GM12874 (cell line): Measurements from ENCODE around the gene RPL10.

Experiments
- CTCF ChIP-seq: IDR thresholded peaks from 2 replicates; pipeline ENCODE4 v1.5.1; 2011; ENCODE audit warnings: low read depth, mild to moderate bottlenecking, control low read depth, low read length, moderate library complexity; ENCODE audit not compliant: insufficient read depth

Gene RPL10

GRCh38 chrX:154356596-154356995 is 41.6 kb upstream of the RPL10 start:
- no peak for TF ChIP-seq CTCF

- no peak for TF ChIP-seq CTCF
Observed at GRCh38 chrX:154357205-154357604, 41.0 kb upstream of the RPL10 start.

- no peak for TF ChIP-seq CTCF
Observed at GRCh38 chrX:154358011-154358410, 40.2 kb upstream of the RPL10 start.

GRCh38 chrX:154358829-154359228 is 39.3 kb upstream of the RPL10 start:
- no peak for TF ChIP-seq CTCF

GRCh38 chrX:154359362-154360154 is 38.6 kb upstream of the RPL10 start:
- TF ChIP-seq CTCF, result no peak

GRCh38 chrX:154360155-154360713 is 37.9 kb upstream of the RPL10 start:
- no peak for TF ChIP-seq CTCF

GRCh38 chrX:154362085-154362742 is 36.0 kb upstream of the RPL10 start:
- TF ChIP-seq CTCF, result no peak
